OCI-M1 (cell line): ENCODE measurements around the gene FARP1.

Source experiments
- DNase-seq: peaks from one replicate; lab custom pipeline; 2025; lab: John Stamatoyannopoulos, UW

FARP1 gene

DNA sequence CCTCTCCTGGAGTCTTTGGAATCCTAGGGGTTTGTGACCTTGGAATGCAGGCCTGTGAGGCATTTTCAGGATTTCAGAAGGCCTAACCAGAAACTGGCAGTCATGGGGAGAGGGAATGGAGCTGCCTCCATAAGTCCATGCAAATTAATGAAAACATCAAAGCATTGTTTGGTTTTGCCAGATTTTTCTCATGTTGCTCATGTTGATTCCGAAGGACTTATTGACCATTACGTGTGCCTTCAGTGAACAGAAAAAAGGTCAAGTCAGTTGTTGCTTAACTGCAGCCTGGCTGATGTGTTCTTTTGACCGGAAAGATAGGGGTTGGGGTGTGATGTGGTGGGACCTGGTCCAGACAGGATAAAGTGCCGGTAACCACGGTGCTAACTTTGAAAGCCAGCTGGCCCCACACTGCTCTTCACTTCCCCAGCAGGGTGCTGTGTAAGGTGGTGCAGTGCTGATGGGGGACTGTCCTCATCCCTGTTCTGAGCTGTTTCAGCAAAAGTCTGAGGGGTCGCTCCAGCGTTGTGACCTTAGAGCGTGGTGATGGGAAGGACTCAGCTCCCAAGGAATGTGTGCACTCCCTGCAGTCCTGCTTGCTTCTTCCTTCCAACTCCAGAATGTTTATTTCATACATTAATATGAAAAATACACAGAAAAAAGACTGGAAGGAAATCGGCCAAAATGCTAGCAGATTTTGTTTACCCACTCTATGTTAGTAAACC is 30.7 kb downstream of the FARP1 start:
- no peak for DNase-seq

DNA sequence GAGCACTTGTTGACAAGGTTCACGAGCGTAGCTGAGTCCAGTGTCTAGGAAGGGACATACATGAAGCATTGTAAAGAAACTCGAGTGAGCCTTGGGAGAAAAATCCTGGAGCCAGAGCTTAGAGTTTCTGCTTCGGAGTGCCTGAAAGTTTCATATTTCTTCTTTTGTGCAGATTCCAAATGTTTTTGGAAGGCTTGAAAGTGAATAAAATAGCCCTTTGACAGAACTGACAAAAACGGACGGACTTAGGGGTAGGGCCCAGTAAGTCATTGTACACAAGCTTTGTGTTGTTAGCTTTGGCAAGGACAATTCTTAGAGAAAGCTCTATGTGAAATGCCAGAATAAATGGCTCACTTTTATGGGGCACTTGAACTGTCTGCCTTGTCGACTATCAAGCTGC is 31.4 kb downstream of the FARP1 start:
- DNase-seq: no peak

DNA sequence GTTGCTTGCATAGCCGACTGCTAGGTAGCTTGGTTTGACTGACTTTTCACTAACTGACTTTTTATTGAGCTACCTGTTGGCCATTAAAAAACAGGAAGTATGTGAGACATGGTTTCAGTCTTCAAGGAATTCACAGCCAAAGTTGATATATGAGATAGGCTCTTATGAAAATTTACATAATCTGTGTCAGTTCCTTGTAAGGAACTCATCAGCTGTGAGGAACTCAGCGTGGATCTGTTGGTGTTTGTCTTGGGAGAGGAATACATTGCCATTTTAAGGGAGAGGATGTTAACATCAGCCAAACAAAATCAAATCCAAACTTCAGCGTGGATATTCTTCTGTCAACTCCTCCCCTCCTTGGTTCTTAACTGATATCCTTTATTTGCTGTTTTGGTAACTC is 32.1 kb downstream of the FARP1 start:
- DNase-seq: peak; percentile 31

DNA sequence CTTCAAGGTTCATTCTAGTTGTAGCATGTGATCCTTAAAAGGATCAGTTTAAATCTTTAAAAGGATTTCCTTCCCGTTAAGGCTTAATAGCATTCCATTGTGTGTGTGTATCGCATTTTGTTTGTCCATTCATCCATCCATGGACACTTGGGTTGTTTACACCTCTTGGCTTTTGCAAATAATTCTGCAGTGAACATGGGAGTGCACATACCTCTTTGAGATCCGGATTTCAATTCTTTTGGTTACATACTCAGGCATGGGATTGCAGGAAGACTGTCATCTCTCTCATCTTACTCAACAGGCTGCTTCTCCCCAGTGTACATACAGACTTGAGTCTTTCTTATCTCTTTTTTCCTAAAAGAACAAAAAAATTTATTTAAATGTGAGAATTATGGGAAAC is 32.9 kb downstream of the FARP1 start:
- DNase-seq: no peak

DNA sequence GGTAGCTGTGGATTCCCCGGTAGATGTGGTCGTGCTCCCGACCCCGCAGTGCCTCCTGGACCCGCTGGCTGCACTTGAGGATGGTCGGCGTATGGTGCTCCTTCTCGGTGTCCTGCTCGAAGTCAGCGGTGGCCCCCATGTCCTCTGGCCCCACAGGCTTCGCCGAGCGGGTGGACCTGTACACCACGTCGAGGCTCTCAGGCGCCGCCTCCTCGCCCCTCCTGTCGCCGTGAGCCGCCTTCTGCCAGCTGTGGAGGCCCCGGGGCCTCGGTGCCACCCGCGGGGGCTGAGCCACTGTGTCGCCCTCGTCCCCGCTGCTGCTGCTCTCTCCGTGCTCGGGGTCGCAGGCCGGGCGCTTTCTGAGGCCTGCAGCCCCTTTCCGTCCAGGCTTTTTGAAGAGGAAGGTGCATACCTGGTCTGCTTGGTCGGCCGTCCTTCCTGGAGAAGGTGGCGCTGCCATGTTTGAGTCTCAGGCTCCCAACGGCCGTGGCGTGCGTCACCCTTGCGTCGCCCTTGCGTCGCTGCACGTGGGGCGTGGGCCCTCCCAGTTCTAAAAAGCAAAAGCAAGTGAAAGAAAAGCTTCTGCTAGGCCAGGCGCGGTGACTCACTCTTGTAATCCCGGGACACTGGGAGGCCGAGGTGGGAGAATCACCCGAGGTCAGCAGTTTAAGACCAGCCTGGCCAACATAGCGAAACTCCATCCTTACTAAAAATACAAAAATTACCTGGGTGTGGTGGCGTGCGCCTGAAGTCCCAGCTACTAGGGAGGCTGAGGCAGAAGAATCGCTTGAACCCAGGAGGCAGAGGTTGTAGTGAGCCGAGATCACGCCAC is 34.1 kb downstream of the FARP1 start, which contains the start of gene RNF113B:
RNF113B (minus strand) TSS at position 493 of the 832 bp plus-strand sequence; CDS start at position 460, 33 bp downstream.
- DNase-seq: no peak

DNA sequence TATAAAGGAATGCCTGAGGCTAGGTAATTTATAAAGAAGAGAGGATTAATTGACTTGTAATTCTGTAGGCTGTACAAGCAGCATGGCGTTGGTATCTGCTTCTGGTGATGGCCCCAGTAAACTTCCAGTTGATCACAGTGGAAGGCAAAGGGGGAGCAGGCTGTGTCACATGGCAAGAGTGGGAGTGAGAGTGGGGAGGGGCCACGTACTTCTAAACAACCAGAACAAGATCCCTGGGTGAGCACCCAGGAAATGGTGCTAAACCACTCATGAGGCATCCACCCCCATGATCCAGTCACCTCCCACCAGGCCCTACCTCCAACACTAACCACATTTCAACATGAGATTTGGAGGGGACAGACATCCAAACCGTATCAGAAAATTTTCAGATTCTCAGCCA is 37.2 kb downstream of the FARP1 start:
- DNase-seq: peak; percentile 2

DNA sequence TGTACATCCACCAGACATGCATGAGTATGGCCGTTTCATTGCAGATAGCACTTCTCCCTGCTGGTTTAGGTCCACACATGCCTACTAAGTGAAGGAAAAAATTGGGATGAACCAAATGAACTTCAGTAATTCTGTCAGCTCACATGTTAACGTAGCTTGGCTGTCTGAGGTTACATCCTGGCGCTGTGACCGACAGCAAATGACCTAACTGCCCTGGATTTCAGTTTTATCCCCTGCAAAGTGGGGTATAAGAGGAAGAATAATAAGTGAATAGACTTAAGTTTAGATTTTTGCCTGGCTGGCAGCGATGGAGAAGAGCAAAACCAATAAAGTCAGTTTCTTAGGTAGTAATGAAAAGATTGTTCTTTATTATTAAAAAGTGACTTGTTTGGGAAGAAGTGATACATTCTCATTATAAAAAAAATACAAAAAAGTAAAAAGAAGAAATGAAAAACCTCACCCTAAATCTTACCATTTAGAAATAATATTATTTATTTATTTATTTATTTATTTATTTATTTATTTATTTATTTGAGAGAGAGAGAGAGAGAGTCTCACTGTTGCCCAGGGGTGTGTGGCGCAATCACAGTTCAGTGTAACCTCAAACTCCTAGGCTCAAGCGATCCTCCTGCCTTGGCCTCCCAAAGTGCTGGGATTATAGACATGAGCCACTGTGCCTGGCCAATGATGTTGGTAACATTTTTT is 38.4 kb downstream of the FARP1 start:
- DNase-seq: no peak

DNA sequence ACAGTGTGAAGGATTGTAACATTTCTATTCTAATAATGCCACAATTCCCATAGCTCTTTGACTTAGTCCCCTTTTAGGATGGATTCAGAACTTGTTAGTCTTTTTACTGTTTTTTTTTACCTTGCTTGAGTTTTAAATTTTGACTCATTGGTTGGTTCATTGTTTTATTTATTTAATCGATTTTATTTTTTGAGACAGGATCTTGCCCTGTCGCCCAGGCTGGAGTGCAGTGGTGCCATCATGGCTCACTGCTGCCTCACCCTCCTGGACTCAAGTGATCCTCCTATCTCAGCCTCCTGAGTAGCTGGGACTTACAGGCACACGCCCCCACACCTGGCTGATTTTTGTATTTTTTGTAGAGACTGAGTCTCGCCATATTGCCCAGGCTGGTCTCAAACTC is 39.3 kb downstream of the FARP1 start:
- DNase-seq: no peak

DNA sequence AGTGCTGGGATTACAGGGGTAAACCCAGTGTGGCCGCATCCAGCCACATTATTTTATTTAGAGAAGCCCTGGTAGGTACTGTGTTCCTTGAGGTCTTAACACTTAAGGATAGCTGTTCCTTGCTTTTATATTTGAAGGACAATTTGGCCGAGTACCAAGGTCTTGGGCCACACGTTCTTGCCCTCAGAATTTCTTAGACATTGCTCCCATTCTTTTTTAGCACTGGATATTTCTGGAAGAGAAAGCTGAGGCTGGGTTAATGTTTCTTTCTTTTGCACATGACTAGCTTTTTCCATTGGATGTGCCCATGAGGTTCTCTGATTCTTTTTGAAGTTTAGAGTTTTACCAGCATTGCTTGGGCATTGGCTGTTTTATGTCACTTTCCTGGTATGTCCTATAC is 39.7 kb downstream of the FARP1 start:
- no peak for DNase-seq

DNA sequence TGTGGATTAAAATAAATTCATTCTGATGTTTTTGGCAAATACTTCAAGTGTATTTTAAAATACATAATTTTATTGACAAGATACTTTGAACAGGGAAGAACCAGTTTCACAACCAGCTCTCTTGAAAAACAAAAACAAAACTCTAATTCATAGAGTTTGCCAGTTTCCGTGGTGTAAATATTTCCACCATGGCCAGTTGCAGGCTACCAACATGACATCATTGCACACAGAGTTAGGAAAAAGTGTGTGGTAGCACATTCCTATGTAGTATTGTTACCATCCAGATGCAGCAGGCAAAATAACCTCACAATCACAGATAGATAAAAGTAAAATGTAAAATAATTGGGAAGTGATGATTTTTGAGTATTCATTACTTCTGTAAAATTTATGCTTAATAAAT is 41.9 kb downstream of the FARP1 start:
- DNase-seq: no peak

DNA sequence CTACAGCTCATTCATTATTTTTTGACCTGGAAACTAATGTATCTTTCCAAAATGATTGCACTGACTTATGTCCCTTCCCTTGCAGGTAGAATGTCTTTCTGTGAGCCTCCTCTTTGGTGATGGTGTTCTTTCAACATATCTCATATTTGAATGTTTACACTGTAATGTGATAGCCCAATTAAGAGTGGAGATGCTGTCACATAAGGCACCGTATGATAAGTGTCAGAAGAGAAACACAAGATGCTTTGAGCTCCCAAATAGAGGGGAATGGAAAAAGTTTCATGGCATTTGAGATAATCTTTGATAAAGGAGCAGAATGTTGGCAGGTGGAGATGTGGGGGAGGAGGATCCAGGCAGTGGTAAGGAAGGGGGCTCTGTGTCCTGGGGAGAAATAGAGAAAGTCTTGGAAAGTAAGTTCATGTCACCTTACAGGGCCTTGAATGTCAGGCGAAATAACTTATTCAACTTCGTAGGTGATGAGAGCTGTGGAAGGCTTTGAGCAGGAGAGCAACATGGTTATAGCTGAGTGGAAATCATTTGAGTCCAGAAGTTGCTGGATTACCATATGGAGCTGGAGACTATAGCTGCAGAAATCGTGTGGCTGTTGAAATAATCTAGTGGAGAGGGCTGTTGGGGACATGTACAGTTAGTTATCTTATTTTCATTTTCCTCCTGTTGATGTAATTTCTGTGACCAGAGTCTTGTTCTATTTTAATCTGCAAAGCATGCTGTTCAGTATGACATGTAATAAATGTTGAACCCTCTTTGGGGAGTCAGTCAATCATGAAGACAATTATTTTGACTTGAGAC is 44.5 kb downstream of the FARP1 start:
- peak; percentile 37 for DNase-seq

DNA sequence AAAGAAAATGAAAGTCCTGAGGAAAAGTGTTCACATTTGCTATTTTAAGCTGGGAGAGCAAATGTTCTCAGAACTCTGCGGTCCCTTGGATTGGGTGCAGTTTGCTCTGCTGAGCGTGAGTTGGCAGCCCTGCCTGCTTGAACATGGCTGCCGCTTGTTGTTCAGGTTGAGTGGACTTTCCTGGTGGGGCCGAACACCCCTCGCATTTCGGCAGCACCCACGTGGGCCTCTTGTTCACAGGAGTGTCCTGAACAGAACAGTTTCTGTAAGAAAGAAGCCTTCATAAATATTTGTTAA is 45.0 kb downstream of the FARP1 start:
- DNase-seq: no peak

DNA sequence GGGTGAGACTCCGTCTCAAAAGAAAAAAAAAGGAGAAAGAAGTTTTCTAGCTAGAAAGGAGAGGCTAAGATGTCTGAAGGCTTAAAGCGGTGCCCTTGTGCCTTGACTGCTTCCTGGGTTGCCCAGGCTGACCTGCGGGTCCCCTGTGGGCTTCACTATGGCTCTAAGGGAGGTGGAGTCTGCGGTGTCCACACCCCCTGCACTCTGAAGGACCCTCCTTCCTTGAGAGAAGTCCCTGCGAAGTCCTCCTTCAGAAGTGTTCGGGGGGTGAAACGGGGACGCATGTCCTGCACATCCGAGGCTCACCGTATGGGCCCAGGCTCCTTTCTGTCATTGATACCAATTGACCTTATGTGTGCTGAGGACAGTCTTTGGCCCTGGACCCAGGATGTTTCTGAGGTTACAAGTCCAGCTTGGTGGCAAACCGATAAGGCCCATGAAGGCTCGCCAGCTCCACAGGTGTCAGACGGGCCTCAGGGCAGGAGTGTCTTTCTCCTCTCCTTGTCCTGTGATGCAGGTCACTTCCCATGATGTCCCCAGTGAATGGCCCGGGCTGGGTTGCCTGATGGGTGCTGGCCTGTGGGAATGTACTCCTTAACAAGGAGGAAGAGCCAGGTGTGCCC is 45.8 kb downstream of the FARP1 start:
- no peak for DNase-seq

DNA sequence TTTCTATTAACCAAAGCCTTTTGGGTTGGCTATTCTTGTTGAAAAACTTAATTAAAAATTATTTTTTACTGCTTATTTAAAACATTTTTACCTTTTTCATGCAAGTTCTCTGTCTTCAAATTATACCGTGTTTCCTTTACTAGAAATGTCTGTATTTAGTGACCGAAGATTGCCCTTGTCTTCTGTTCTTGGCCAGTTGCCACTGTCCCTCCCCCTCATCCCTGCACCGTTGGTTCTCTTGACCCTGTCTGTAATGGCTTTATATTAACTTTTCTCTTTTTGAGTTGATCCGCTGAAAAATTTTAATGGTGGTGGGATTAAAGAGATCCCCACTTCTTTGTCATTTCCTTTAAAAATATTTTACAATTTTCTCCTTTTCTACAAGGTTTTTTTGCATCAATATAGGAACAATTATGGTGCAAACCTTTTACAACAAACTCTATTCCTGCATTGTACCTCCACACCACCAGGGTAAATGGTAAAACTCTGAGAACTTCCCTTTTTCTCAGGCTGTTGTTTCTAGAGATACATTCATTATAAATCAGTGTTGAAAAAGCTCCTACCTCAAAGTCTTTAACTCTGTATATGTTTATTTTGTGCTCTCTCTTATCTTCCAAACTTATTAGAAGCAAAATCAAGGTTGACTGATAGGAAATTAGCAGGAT is 47.1 kb downstream of the FARP1 start:
- DNase-seq: peak; percentile 49

DNA sequence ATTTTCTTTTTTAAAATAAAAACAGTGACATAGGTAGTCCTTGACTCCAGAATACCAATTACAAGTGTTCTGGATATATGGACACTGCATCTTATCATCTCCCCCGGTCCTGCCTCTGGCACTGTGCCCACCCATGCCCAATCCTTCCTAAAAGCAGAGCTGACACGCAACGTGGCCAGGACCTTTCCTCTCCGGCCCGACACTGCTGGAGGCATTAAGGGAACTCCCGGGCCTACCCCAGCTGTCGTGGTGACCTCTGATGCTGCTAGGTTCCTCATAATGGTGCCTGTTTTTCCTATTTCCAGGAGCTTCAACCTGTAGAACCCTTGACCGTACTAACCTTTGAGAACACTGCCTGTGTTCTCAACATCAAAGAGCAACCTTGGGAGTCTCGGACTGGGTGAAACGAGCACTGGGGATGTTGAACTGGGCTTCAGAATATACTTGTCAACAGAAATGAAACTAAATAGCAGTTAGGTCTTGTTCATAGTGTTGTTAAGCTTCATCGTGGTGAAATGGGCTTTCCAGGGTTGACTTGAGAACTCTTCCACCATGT is 48.1 kb downstream of the FARP1 start:
- DNase-seq: no peak

DNA sequence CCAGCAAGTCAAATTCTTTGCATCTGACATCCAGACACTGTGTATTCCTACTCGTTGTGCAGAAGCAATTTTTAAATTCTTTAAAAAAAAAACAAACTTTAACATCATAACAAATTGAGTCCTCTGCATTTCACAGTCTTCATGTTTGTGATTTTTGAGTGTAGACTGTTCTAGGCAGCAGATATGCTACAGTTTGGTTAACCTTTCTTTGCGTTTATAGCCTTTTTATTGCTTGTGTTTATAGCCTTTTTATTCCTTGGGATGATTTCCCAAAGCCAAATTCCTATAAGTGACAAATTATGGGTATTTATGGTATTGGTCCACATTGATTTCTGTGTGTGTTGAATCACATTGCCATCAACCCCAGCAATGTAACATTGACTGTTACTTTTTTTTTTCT is 49.1 kb downstream of the FARP1 start:
- no peak for DNase-seq

DNA sequence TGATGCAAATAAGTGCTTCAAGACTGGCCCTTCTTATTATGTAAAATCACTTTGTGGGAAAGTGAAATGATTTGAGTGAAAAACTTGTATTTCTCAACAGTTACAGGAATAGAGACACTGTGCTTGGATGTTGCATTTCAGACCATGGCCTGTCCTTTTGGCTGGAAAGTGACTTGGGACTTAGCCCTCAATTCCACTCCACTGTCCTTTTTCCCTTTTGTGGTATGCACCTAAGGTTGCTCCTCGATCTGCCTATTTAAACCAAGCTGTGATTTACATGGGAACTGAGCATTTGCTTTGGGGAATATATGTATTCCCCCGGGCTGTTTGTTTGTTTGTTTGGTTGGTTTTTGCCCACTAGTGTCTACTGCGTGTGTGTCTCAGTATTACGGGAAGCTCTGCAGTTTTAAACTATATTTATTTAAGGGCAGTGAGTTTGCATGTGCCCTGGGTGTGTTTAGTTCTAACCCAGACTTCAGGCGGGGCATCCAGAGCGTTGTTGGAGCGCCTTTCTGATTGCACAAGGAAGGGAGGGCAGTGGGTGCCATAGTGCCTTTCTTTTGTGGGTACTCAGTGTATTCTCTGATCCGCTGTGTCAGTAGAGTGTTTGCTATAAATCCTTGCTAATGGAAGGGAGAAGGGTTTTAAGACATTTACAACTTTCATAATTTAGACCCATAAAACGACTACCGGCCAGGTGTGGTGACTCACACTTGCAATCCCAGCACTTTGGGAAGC is 52.3 kb downstream of the FARP1 start:
- DNase-seq: no peak

DNA sequence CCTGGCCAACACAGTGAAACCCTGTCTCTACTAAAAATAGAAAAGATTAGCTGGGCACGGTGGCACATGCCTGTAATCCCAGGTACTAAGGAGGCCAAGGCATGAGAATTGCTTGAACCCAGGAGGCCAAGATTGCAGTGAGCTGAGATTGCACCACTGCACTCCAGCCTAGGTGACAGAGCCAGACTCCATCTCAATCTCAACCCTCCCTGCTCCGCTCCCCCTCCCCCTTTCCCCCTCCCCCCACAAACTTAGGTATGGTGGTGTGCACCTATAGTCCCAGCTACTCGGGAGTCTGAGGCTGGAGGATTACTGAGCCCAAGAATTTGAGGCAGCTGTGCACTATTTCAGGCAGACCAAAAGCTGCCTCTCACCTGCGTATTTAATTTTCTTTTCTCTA is 55.8 kb downstream of the FARP1 start:
- no peak for DNase-seq

DNA sequence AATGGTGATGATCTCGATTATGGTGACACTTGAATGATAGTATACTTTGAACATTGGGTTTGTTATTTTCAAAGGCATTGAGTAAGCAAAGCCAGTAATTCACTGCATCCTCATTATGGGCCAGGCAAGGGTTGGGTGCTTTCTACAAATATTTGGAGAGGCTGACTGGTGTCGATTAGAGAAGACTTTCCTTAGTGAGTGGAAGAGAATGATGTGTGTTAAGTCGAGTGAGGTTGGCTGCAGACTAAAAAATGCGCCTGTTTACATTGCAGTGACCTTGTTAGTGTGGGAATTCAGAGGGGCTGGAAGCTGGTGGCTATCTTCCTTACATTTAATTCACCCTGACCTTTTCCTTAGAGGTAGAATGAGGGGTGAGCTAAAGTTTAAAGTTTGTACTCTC is 56.6 kb downstream of the FARP1 start:
- no peak for DNase-seq

DNA sequence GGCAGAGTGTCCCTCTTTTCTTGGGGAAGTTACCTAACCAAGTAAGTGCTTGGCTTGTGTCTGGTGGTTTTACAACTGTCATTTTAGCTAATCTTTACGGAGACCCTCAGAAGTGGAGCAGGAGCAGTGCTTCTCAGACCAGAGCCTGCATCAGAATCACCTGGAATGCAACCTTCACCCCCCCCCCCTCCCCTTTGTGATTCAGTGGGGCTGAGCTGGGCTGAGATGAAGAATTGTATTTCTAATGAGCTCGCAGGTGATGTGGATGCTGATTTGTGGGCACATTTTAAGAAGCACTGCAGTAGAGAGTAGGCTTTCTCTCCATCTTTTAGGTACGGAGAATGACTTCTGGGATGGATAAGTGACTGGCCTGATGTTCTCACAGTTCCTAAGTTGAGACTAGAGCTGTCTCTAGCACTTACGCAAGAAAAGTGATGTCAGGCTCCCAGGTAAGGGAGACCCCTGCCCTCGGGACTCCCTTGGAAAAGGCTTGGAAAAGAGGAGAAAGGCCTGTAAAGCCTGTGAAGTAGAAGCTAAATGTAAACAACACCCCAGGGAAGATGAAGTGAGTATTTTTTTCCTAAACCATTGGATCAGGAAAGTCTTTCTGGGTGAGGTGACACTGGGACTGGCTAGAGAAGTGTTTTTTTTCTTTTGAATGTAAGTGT is 57.5 kb downstream of the FARP1 start:
- DNase-seq: no peak
